Prostate gland (tissue), 2 donors: Measurements from ENCODE around the gene PFDN1. TPM values are rescaled to one million over a fixed set of nuclear protein-coding genes. Genes with fewer than 3 reads are reported as not detected.

Source experiments
- DNase-seq: peaks from one replicate; pipeline ENCODE4 v3.0.0-alpha.2; 2019; ENCODE audit warnings: low spot score
- H3K27ac ChIP-seq, 2 donors: fragments of 200-600 bp; sonication (generic); 2 replicates each; pipeline ENCODE4 v1.5.1; 2017 to 2019
- H3K27me3 ChIP-seq: fragments of 200-600 bp; sonication (generic); replicated peaks from 2 replicates; pipeline ENCODE4 v1.5.1; 2019; ENCODE audit not compliant: insufficient read depth
- H3K36me3 ChIP-seq, 2 donors: fragments of 200-600 bp; sonication (generic); 1 replicate in 1 of 2; 2 replicates in 1 of 2; pipeline versions ENCODE4 v1.5.1 to v1.8.1; 2017 to 2019
- H3K4me1 ChIP-seq: fragments of 200-600 bp; sonication (generic); replicated peaks from 2 replicates; pipeline ENCODE4 v1.5.1; 2019
- H3K4me3 ChIP-seq, 2 donors: fragments of 200-600 bp; sonication (generic); 2 replicates each; pipeline ENCODE4 v1.5.1; 2017 to 2019
- H3K9me3 ChIP-seq: fragments of 200-600 bp; sonication (generic); 2 replicates; pipeline ENCODE4 v1.5.1; 2017
- CTCF ChIP-seq, 4 experiments: fragments of 200-600 bp in 2 of 4; fragments of 450-650 bp in 2 of 4; sonication (generic) in 2 of 4; IDR thresholded peaks; 1 replicate in 3 of 4; 2 replicates in 1 of 4; pipeline ENCODE4 v1.5.1; 2016 to 2019; ENCODE audit warnings: antibody characterized with exemption in 4 of 4, mild to moderate bottlenecking in 2 of 4, moderate library complexity in 2 of 4
- POLR2A ChIP-seq: fragments of 450-650 bp; IDR thresholded peaks from one replicate; pipeline ENCODE4 v1.6.1; 2016; ENCODE audit warnings: antibody characterized with exemption, mild to moderate bottlenecking
- POLR2AphosphoS5 ChIP-seq: sonication (generic); formaldehyde crosslinking; IDR thresholded peaks from one replicate; pipeline ENCODE4 v1.6.1; 2017; ENCODE audit warnings: antibody characterized with exemption
- WGBS: methylation state at CpG from one replicate; pipeline ENCODE4 v1.1.5; 2018; 5-methylcytosine and 5-hydroxymethylcytosine counted together
- intact Hi-C: fragments of 100-400 bp; cut with DNase I; formaldehyde crosslinking; loops from one replicate; pipeline ENCODE4 v1.14.2; 2022
- total RNA-seq, 2 donors: library from RNA; depleted of rRNA; stranded (reverse); fragments of >200 nt; gene quantifications; one replicate each; pipeline ENCODE4 v1.1.0, GENCODE V29; 2016

PFDN1 gene
- total RNA-seq, 2 donors from 2014 or later, result 88.0 to 145 TPM

GRCh38 chr5:140255460-140256157 lies 47.3 kb downstream of the PFDN1 start:
- Histone ChIP-seq H3K9me3 (no peaks in the 10 kb centered on the region), H3K27me3 (no peaks in the 10 kb centered on the region), H3K36me3 (no peaks in the 10 kb centered on the region), H3K4me1 (peaks cover 6% of the 10 kb centered on the region), H3K27ac (no peak overlapping the region), H3K4me3 (no peak overlapping the region)
- DNase-seq, result no peak
- TF ChIP-seq POLR2A (no peak), CTCF (IDR thresholded peaks at IDR 0.05) (no peak), POLR2AphosphoS5 (no peak)
- 95% methylated on average over 4 of the region's 4 CpGs for WGBS
- intact Hi-C loops, result no loop called here

- Histone ChIP-seq H3K27ac (no peak overlapping the region), H3K4me1 (peaks cover 6% of the 10 kb centered on the region), H3K36me3 (no peaks in the 10 kb centered on the region), H3K9me3 (no peaks in the 10 kb centered on the region), H3K4me3 (no peak overlapping the region), H3K27me3 (no peaks in the 10 kb centered on the region)
- 35% methylated on average over 4 of the region's 4 CpGs for WGBS
- intact Hi-C loops, result no loop called here
- TF ChIP-seq CTCF (IDR thresholded peaks at IDR 0.05) (no peak), POLR2A (no peak), POLR2AphosphoS5 (peak; percentile 46)
- DNase-seq, result peak; percentile 51
Measured at GRCh38 chr5:140253985-140254384, 48.9 kb downstream of the PFDN1 start.

GRCh38 chr5:140252470-140253126 lies 50.3 kb downstream of the PFDN1 start:
- TF ChIP-seq POLR2A (no peak), CTCF (IDR thresholded peaks at IDR 0.05) (no peak), POLR2AphosphoS5 (no peak)
- DNase-seq, result no peak
- Histone ChIP-seq H3K4me1 (peaks cover 6% of the 10 kb centered on the region), H3K27ac (no peak overlapping the region), H3K27me3 (no peaks in the 10 kb centered on the region), H3K4me3 (no peak overlapping the region), H3K9me3 (no peaks in the 10 kb centered on the region), H3K36me3 (no peaks in the 10 kb centered on the region)
- intact Hi-C loops, result no loop called here
- WGBS, result 88% methylated on average over 10 of the region's 10 CpGs

GRCh38 chr5:140251527-140251973 lies 51.4 kb downstream of the PFDN1 start:
- Histone ChIP-seq H3K4me1 (peaks cover 6% of the 10 kb centered on the region), H3K4me3 (no peak overlapping the region), H3K9me3 (no peaks in the 10 kb centered on the region), H3K27ac (no peak overlapping the region), H3K36me3 (no peaks in the 10 kb centered on the region), H3K27me3 (no peaks in the 10 kb centered on the region)
- TF ChIP-seq POLR2A, result no peak
- TF ChIP-seq POLR2AphosphoS5, result no peak
- no peak for TF ChIP-seq CTCF (IDR thresholded peaks at IDR 0.05)
- no peak for DNase-seq
- intact Hi-C loops, result no loop called here
- WGBS, result 81% methylated on average over 5 of the region's 5 CpGs

GRCh38 chr5:140250386-140250785 lies 52.5 kb downstream of the PFDN1 start:
- Histone ChIP-seq H3K27ac (no peak overlapping the region), H3K4me1 (peaks cover 6% of the 10 kb centered on the region), H3K27me3 (no peaks in the 10 kb centered on the region), H3K9me3 (no peaks in the 10 kb centered on the region), H3K36me3 (no peaks in the 10 kb centered on the region), H3K4me3 (no peak overlapping the region)
- TF ChIP-seq POLR2AphosphoS5 (no peak), POLR2A (no peak), CTCF (IDR thresholded peaks at IDR 0.05) (no peak)
- DNase-seq, result no peak
- intact Hi-C loops, result no loop called here
- 77% methylated on average over 6 of the region's 6 CpGs for WGBS
